ENCODE data around the gene DSCAML1.

DNA sequence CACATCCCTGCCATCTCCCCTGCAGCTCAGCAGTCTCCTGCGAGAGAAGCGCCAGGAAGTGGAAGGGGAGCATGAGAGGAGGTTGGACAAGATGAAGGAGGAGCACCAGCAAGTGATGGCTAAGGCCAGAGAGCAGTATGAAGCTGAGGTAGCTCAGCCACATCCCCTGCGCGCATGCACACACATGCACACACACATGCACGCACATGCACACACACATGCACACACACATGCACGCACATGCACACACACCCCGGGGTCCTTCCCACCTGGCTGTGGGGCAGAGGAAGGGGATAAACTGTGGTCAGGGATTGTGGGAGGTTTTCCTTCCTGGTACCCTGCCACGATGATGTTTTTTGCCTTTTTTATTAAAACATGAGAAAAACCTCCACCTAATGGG is 404.0 kb downstream of the DSCAML1 start:
- TF ChIP-seq MAX (CRISPR knock-in tag; IDR thresholded peaks at IDR 0.05), result no peak
- TF ChIP-seq ATF2 (CRISPR knock-in tag; IDR thresholded peaks at IDR 0.05; ENCODE audit: borderline replicate concordance, low read depth), result no peak
- no peak for TF ChIP-seq ZNF121 (CRISPR knock-in tag; IDR thresholded peaks at IDR 0.05)
- TF ChIP-seq CTCF (IDR thresholded peaks at IDR 0.05), result no peak
- TF ChIP-seq IRF2 (CRISPR knock-in tag; IDR thresholded peaks at IDR 0.05; ENCODE audit: borderline replicate concordance, low read depth), result no peak
- no peak for TF ChIP-seq ZNF263 (CRISPR knock-in tag; IDR thresholded peaks at IDR 0.05; ENCODE audit: low read depth)
- TF ChIP-seq, protein P1, sequence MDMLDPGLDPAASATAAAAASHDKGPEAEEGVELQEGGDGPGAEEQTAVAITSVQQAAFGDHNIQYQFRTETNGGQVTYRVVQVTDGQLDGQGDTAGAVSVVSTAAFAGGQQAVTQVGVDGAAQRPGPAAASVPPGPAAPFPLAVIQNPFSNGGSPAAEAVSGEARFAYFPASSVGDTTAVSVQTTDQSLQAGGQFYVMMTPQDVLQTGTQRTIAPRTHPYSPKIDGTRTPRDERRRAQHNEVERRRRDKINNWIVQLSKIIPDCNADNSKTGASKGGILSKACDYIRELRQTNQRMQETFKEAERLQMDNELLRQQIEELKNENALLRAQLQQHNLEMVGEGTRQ (CRISPR knock-in tag; IDR thresholded peaks at IDR 0.05), result no peak
- TF ChIP-seq STAT6 (CRISPR knock-in tag; conservative IDR thresholded peaks at IDR 0.05; ENCODE audit: low read depth), result no peak
- TF ChIP-seq ZNF317 (CRISPR knock-in tag; IDR thresholded peaks at IDR 0.05; ENCODE audit: borderline replicate concordance, low read depth), result no peak
- TF ChIP-seq CBFB (CRISPR knock-in tag; IDR thresholded peaks at IDR 0.05; ENCODE audit: low read depth), result no peak
- no peak for TF ChIP-seq FOXK1 (CRISPR knock-in tag; IDR thresholded peaks at IDR 0.05)
- TF ChIP-seq ETV6 (CRISPR knock-in tag; IDR thresholded peaks at IDR 0.05), result no peak
- TF ChIP-seq, protein P2, sequence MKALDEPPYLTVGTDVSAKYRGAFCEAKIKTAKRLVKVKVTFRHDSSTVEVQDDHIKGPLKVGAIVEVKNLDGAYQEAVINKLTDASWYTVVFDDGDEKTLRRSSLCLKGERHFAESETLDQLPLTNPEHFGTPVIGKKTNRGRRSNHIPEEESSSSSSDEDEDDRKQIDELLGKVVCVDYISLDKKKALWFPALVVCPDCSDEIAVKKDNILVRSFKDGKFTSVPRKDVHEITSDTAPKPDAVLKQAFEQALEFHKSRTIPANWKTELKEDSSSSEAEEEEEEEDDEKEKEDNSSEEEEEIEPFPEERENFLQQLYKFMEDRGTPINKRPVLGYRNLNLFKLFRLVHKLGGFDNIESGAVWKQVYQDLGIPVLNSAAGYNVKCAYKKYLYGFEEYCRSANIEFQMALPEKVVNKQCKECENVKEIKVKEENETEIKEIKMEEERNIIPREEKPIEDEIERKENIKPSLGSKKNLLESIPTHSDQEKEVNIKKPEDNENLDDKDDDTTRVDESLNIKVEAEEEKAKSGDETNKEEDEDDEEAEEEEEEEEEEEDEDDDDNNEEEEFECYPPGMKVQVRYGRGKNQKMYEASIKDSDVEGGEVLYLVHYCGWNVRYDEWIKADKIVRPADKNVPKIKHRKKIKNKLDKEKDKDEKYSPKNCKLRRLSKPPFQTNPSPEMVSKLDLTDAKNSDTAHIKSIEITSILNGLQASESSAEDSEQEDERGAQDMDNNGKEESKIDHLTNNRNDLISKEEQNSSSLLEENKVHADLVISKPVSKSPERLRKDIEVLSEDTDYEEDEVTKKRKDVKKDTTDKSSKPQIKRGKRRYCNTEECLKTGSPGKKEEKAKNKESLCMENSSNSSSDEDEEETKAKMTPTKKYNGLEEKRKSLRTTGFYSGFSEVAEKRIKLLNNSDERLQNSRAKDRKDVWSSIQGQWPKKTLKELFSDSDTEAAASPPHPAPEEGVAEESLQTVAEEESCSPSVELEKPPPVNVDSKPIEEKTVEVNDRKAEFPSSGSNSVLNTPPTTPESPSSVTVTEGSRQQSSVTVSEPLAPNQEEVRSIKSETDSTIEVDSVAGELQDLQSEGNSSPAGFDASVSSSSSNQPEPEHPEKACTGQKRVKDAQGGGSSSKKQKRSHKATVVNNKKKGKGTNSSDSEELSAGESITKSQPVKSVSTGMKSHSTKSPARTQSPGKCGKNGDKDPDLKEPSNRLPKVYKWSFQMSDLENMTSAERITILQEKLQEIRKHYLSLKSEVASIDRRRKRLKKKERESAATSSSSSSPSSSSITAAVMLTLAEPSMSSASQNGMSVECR (CRISPR knock-in tag; IDR thresholded peaks at IDR 0.05; ENCODE audit: borderline replicate concordance), result no peak
